Brain microvascular endothelial cell (primary cell): ENCODE data around the gene CFAP410.

Experiments used
- DNase-seq: peaks from one replicate; pipeline ENCODE4 v3.0.0-alpha.2; 2020
- H3K27ac ChIP-seq: fragments of 250-450 bp; sonication (Bioruptor Pico); 2 replicates; pipeline ENCODE4 v1.5.1; 2020; ENCODE audit warnings: mild to moderate bottlenecking, moderate library complexity
- H3K27me3 ChIP-seq: fragments of 250-450 bp; sonication (Bioruptor Pico); replicated peaks from 2 replicates; pipeline ENCODE4 v1.5.1; 2020; ENCODE audit warnings: mild to moderate bottlenecking
- H3K36me3 ChIP-seq: fragments of 250-450 bp; sonication (Bioruptor Pico); replicated peaks from 2 replicates; pipeline ENCODE4 v1.5.1; 2020; ENCODE audit warnings: mild to moderate bottlenecking
- H3K4me3 ChIP-seq: 2 replicates; pipeline ENCODE4 v1.5.1; 2011; ENCODE audit warnings: low read depth, mild to moderate bottlenecking, control low read depth, low read length, moderate library complexity
- in situ Hi-C: cut with HindIII; loops from 2 replicates; pipeline ENCODE4 v1.10.0; 2017; ENCODE audit warnings: low sequenced_read_pairs, low pct_ligation_motif_present
- TF ChIP-seq, protein P1 (sequence below): IDR thresholded peaks from 2 replicates; pipeline ENCODE4 v1.5.1; 2011; ENCODE audit warnings: low read depth, mild to moderate bottlenecking, moderate library complexity, low read length, control low read depth, inconsistent platforms; ENCODE audit errors: missing control alignments

Gene CFAP410

DNA sequence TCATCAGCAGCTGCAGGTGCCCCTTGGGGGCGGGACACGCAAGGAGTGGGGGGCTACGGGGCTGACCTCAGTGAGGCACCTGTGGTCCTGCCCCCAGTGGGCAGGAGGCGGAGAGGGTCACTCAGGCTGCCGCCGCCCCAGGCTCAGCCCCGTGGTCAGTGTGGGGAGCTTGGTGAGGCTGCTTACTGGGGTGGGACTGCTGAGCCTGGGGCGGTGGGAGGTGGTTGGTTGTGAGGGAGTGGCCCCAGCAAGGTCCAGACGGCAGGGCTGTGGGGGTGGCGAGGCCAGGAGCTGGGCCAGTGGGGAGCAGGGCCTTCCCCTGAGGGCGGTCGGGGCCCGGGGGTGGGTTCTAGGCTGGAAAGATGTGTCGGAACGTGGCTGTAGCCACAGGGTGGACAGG lies 25.1 kb downstream of the CFAP410 start:
- Histone ChIP-seq H3K27ac (no peak overlapping the region), H3K4me3 (no peak overlapping the region), H3K27me3 (no peaks in the 10 kb centered on the region), H3K36me3 (peaks cover 34% of the 10 kb centered on the region)
- TF ChIP-seq, protein P1, sequence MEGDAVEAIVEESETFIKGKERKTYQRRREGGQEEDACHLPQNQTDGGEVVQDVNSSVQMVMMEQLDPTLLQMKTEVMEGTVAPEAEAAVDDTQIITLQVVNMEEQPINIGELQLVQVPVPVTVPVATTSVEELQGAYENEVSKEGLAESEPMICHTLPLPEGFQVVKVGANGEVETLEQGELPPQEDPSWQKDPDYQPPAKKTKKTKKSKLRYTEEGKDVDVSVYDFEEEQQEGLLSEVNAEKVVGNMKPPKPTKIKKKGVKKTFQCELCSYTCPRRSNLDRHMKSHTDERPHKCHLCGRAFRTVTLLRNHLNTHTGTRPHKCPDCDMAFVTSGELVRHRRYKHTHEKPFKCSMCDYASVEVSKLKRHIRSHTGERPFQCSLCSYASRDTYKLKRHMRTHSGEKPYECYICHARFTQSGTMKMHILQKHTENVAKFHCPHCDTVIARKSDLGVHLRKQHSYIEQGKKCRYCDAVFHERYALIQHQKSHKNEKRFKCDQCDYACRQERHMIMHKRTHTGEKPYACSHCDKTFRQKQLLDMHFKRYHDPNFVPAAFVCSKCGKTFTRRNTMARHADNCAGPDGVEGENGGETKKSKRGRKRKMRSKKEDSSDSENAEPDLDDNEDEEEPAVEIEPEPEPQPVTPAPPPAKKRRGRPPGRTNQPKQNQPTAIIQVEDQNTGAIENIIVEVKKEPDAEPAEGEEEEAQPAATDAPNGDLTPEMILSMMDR, result no peak
- DNase-seq, result no peak
- in situ Hi-C loops, result no loop called here

DNA sequence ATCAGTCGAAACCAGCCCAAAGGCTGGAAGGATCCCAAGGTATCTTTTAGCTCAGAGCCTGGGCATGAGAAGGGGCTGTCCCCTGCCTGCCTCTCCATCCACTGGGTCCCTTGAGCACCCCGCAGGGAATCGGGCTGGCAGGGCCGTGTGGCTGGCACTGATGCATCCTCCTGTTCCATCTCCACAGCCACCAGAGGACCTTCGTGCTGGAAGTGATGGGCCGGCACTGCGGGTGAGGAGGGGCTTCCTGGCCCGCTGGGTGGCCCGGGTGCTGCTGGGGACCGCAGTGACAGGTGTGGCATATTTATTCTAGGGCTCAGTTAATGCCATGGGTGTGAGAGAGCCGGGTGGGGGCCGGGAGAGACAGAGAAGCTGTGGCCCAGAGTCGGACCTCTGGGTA lies 25.7 kb downstream of the CFAP410 start:
- Histone ChIP-seq H3K27ac (no peak overlapping the region), H3K36me3 (peaks cover 32% of the 10 kb centered on the region), H3K4me3 (no peak overlapping the region), H3K27me3 (no peaks in the 10 kb centered on the region)
- no peak for DNase-seq
- TF ChIP-seq, protein P1, result no peak
- in situ Hi-C loops, result no loop called here

DNA sequence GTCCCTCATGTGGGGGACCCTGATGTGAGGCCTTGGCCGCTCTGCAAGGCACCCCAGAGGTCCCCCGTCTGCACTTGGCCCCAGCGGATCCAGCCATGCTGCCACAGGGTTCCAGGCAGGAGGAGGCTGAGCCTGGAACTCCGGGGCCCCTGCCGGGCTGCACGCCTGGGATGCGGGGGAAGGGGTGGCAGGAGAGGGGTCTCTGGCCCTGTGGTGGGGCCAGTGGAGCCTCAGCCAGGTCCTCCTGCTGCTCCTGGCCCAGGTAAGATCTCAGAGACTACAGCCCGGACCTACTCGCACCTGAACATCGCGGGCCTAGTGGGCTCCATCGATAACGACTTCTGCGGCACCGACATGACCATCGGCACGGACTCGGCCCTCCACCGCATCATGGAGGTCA lies 26.5 kb downstream of the CFAP410 start:
- H3K36me3 ChIP-seq, result peaks cover 32% of the 10 kb centered on the region
- in situ Hi-C loops, result no loop called here

DNA sequence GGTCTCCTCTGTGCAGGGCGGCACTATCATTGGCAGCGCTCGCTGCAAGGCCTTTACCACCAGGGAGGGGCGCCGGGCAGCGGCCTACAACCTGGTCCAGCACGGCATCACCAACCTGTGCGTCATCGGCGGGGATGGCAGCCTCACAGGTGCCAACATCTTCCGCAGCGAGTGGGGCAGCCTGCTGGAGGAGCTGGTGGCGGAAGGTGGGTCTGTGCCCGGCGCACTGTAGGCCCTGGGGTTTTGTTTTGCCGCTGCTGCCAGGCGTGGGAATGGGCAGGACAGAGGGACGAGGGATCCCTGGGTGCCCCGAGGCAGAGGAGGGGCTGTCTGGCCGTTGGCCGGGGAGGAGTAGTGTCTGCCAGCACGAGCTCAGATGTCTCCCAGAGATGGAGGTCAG lies 27.1 kb downstream of the CFAP410 start:
- TF ChIP-seq, protein P1, result no peak
- Histone ChIP-seq H3K36me3 (peaks cover 35% of the 10 kb centered on the region), H3K4me3 (no peak overlapping the region), H3K27me3 (no peaks in the 10 kb centered on the region), H3K27ac (no peak overlapping the region)
- in situ Hi-C loops, result no loop called here
- DNase-seq, result no peak

More for the DNA sequence above, 26.5 kb downstream of the CFAP410 start:
- no peak for DNase-seq
- H3K27me3 ChIP-seq, result no peaks in the 10 kb centered on the region
- H3K27ac ChIP-seq, result no peak overlapping the region
- TF ChIP-seq, protein P1, result no peak
- H3K4me3 ChIP-seq, result no peak overlapping the region

DNA sequence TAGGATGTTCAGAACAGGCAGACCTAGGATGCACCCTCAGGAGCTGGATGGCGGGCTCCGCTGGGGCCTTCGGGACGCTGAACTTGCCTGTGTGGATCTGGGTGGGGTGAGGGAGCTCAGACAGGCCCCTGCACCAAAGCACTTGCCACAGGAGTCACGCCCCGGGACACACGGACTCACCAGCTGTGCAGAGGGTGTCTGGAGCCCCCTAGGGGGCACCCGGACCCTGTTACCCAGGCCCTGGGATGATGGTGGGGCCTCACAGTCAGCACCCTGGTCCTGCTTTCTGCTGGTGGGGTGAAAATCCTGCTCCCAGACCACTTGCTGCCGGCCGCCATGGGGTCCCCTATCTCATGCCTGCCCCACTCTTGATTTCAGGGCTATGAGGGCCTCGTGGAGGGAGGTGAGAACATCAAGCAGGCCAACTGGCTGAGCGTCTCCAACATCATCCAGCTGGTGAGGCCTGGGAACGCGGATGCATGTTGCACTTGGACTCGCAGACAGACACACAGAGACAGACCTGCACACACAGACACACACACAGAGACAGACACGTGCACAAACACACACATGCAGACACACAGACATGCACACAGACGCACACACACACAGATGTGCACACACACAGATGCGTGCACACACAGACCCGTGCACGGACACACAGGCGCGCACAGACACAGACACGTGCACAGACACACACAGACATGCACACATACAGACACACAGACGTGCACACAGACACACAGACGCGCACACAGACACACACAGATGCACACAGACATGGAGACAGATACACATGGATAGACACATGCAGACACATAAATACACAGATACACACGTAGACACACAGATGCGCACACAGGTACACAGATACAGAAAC lies 28.3 kb downstream of the CFAP410 start:
- peaks cover 30% of the 10 kb centered on the region for H3K36me3 ChIP-seq
- H3K4me3 ChIP-seq, result no peak overlapping the region
- no peak overlapping the region for H3K27ac ChIP-seq
- H3K27me3 ChIP-seq, result no peaks in the 10 kb centered on the region
- in situ Hi-C loops, result no loop called here
- TF ChIP-seq, protein P1, result peak; percentile 24
- no peak for DNase-seq
